Skin epidermis (tissue), 12 donors: Measurements from ENCODE around the gene MRPL12.
"Not testable (repeated sequence)": the region's sequence is repeated elsewhere in the genome, so short reads cannot be mapped to it uniquely, and the experiment has no call there.

Experiments
- H3K27ac ChIP-seq, 21 experiments: fragments of 200-600 bp; sonication (generic) in 11 of 21; one replicate each; pipeline ENCODE4 v1.5.0; 2020; ENCODE audit warnings: mild to moderate bottlenecking in 3 of 21, inconsistent platforms in 2 of 21, moderate library complexity in 2 of 21
- H3K4me3 ChIP-seq, 7 experiments: fragments of 200-600 bp; sonication (generic) in 2 of 7; one replicate each; pipeline ENCODE4 v1.5.0; 2020; ENCODE audit warnings: inconsistent platforms in 2 of 7, mild to moderate bottlenecking in 2 of 7, moderate library complexity in 1 of 7

Gene MRPL12

GRCh38 chr17:81733507-81734404 is 30.6 kb downstream of the MRPL12 start:
- peak overlapping the region in 12 of 21 experiments; percentile 9 to 87 (median 40) for H3K27ac ChIP-seq
- H3K4me3 ChIP-seq = no peak overlapping the region

DNA sequence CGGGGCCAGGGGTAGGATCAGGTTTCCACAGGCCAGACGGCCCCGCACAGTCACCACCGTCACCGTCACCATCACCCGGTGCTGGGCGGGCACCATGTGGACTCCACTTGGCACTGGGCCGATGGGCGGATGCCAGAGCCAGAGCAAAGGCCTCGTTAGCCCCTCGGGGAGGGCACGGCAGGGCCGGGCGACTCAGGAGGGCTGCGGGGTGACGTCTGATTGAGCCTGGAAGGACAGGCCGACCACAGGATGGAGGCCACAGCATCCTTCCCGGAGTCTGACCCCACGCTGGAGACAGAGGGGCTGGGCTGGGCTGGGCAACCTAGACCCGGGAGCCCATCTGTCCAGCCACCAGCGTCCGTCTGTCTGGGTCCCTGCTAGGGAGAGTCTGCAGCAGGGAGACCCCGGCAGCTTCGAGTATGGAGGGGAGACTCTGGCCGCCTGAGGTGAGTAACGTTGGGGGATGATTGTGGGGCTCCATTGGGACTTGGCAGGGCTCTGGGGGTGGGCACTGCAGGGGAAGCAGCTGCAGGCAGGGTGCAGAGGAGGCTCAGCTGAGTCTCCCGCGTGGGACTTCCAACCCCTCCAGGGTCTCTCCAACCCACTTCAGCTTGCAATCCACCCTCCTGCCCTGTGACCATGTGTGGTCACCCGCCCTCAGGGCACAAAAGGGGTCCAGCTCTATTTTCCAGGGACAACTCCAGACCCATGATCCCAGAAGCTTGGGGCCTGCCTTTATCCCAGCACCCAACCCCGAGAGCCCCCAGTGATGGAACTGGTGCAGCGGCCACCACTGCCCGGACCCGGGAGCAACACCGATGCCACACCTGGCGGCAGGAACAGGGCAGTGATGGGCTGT is 31.5 kb downstream of the MRPL12 start:
- peak overlapping the region in 16 of 21 experiments; percentile 17 to 83 (median 50) for H3K27ac ChIP-seq
- H3K4me3 ChIP-seq = peak overlapping the region in 1 of 7 experiments; percentile 29

DNA sequence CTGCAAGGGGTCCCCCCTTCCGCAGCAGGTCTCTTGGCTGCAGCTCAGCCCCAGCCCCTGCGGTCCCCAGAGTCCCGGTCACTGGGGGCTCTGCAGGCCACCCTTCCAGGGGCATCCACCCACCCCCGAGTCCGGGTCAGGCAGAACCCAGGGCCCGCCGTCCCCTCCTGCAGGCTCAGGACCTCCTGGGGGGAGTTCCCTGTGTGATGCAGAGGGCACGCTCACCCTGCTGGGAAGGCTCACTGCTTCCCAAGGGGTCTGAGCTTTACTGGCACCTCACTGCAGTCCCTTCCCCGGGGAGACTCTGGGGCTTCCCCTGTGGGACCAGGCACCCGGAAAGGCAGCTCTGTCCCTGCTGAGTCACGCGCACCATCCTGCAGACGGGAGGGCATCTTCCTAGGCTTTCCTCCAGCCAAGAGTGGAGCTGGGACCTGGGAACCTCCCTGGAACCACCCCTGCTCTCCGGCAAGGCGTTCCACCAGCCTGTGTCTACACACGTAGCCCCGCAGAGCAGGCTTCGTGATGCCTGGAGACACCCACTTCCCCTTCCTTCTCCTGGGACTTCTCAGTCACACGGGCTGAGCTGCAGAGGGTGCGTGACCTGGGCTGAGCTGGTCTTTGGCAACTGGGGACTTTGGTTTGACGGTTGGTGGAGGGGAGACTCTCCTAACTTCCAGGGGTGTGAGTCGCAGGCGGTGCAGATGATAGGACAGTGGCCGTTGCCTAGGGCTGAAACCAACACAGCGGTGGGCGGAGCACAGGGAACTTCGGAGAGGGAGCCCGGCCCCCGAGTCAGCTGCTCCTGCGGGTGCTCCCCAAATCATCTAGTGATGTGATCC is 32.3 kb downstream of the MRPL12 start:
- peak overlapping the region in 4 of 7 experiments; percentile 0 to 29 (median 8) for H3K4me3 ChIP-seq
- H3K27ac ChIP-seq = peak overlapping the region in 18 of 21 experiments; percentile 20 to 83 (median 55)

DNA sequence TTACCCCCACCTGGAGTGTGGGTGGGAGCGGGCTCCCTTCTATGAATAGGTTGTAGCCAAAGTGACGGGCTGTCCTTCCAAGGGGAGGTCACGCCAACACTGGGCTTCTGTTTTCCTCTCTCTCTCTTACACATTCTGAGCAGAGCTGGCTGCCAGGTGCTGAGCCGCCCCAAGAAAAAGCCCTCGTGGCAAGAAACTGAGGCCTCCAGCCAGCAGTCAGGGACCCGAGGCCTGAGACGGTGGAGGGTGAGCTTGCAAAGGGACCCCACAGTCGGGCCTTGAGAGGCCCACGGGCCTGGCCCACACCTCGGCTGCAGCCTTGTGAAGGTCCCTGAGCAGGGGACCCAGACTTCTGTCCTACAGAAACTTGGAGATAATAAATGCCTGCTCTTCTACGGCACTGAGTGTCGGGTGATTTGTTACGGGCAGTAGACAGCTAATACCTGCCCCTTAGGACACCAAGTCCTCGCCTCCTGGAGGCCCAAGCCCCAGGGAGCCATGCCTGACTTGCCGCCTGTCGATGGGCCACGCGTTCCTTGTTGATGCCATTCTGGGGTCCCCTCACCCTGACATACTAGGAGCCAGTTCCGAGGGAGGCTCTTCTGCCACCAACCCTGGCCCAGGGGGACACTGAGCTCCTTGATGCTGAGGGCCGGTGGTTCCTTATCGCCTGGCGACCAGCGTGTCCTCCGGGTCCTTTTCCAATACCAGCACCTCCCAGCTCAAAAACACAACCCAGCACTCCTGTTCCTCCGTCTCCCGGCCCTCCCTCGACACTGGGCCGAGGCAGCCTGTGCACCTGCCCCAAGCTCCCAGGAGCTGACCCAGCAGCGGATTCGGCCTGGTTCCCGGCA is 35.0 kb downstream of the MRPL12 start:
- H3K4me3 ChIP-seq = no peak overlapping the region
- no peak overlapping the region for H3K27ac ChIP-seq

DNA sequence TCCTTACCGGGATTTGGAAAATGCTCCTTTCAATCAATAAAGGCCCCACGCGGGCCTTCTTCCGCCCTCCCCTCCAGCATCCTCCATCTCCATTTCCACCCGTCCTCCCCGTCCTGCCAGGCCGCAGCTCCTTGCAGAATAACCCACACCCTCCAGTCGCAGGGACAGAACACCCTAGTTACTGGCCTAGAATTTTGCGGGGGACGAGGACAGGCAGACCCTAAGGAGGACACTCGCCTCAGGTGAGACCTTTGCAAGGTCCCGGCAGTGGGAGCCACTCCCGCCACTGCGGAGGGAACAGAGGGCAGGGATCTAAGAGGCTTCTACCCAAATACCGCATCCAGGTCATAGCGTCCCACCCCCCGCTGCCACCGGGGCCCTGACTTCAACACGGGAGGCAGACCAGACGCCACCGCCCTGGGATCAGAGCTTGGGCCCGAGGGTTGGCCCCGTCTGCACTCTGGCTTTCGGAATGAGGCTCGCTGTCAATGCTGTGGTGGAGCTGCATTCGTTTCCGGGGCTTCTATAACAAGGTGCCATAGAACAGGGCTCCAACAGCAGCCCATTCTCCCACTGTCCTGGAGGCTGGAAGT is 35.7 kb downstream of the MRPL12 start:
- H3K4me3 ChIP-seq = no peak overlapping the region

DNA sequence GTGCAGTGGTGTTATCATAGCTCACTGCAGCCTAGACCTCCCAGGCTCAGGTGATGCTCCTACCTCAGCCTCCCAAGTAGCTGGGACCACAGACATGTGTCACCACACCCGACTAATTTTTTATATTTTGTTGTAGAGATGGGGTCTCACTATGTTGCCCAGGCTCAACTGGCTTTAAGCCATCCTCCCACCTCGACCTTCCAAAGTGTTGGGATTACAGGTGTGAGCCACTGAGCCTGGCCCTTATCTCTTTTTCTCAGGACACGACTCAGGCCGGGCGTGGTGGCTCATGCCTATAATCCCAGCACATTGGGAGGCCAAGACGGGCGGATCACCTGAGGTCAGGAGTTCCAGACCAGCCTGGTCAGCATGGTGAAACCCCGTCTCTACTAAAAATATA is 36.4 kb downstream of the MRPL12 start:
- H3K4me3 ChIP-seq, H3K27ac ChIP-seq: not testable (repeated sequence)

More for the DNA sequence above, 35.7 kb downstream of the MRPL12 start:
- H3K27ac ChIP-seq = no peak overlapping the region

DNA sequence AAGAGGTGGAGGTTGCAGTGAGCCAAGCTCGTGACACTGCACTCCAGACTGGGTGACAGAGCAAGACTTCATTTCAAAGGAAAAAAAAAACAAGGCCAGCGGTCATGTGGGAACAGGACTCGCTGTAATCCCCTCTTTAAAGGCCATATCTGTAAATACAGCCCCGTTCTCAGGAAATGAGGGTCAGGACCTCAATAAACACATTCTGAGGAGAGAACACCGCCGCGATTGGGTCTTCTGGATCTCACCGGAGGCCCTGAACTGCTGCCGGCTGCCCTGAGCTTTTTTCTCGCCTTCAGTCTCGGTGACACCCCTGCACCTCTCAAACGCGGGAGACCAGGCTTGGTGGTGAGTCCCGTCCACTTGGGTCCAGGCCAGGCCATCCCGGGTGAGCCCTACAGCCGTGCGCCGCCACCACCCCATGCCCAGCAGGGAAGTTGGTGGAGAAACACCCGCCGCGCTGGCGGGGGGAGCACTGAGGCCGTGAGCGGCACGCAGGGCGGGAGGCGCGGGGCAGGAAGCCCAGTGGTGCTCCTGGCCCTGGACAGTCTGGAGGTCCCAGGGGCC is 37.3 kb downstream of the MRPL12 start:
- peak overlapping the region in 1 of 21 experiments; percentile 11 for H3K27ac ChIP-seq
- H3K4me3 ChIP-seq = no peak overlapping the region

DNA sequence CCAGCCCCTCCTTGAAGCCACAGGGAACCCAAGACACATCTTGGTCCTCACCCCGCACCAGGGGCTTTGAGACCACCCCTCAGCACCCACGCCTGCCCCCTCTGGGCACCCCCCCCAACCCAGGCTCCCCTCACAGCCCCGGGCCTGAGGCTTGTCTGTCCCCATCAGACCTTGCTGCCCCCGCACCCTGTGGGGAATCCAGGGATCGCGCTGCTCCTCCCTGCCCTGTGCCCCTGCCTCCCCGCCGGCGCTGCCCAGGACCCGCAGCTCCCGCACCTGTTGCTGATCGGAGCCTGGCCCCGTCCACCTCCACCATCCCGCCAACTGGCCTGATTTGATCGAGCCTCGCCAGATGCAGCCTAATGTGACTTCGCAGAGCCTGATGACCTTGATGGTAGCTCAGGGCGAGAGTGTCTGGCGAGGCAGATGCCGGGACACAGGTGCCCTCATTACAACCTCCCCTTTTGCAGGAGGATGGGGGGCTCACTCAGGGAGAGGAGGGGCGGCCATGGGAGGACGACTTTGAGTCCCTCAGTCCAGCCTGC is 38.0 kb downstream of the MRPL12 start:
- peak overlapping the region in 1 of 21 experiments; percentile 11 for H3K27ac ChIP-seq
- H3K4me3 ChIP-seq = no peak overlapping the region

DNA sequence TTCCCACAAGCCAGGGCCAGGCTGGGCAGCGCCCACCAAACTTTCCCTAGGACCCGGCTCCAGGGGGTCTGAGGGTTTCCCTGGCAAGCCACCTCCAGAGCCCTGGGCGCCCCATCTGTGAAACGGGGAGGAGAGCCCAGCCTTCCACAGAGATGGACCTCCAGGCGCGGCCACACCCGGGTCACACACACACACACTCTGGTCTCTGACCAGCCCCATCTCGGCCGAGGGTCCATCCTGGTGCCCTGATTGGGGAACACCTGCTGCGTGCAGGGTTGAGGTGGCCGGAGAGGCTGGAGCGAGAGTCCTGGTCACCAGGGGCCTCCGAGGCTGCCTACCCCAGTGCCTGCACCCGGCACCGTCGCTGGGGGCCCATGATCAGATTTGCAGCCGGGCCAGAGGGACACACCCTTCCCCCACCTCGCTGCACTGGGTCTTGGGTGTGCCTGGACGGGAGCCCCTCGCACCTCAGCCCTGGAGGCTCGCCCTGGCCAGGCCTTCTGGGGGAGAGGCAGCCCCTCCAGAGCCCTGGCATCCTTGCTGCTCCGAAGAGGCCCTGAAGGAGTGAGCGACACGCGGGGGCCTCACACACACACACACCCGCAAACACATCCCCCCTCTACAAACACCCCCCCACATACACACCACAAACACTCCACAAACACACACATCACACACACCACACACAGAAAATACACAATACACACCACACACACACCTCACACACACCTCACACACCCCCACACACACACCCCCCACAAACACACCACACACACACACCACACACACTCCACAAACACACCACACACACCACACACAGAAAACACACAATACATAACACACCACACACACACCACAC is 38.7 kb downstream of the MRPL12 start:
- Histone ChIP-seq H3K4me3 (no peak overlapping the region), H3K27ac (no peak overlapping the region)
